T-helper 1 cell treated with Interleukin-12 subunit alpha and Interleukin-12 subunit beta and Interleukin-4 antibody, amounts not matched to agents 30 μg/mL and 1 μg/mL, for 36 hours (primary cell): ENCODE data around the gene C16orf86.
"Not testable (repeated sequence)": the region's sequence is repeated elsewhere in the genome, so short reads cannot be mapped to it uniquely, and the experiment has no call there.

Experiments
- H3K27ac Mint-ChIP-seq: one replicate; pipeline ENCODE4 v1.8.0; 2021; ENCODE audit warnings: mild to moderate bottlenecking, mixed read lengths
- H3K27me3 Mint-ChIP-seq: one replicate; pipeline ENCODE4 v1.8.0; 2021; ENCODE audit warnings: low read depth, mixed read lengths
- H3K36me3 Mint-ChIP-seq: one replicate; pipeline ENCODE4 v1.8.0; 2021; ENCODE audit warnings: low read depth, mixed read lengths
- H3K4me1 Mint-ChIP-seq: one replicate; pipeline ENCODE4 v1.8.0; 2021; ENCODE audit warnings: low read depth, mixed read lengths
- H3K4me3 Mint-ChIP-seq: one replicate; pipeline ENCODE4 v1.8.0; 2021; ENCODE audit warnings: mild to moderate bottlenecking, moderate library complexity, mixed read lengths
- H3K9me3 Mint-ChIP-seq: one replicate; pipeline ENCODE4 v1.8.0; 2021; ENCODE audit warnings: mixed read lengths

C16orf86 gene

DNA sequence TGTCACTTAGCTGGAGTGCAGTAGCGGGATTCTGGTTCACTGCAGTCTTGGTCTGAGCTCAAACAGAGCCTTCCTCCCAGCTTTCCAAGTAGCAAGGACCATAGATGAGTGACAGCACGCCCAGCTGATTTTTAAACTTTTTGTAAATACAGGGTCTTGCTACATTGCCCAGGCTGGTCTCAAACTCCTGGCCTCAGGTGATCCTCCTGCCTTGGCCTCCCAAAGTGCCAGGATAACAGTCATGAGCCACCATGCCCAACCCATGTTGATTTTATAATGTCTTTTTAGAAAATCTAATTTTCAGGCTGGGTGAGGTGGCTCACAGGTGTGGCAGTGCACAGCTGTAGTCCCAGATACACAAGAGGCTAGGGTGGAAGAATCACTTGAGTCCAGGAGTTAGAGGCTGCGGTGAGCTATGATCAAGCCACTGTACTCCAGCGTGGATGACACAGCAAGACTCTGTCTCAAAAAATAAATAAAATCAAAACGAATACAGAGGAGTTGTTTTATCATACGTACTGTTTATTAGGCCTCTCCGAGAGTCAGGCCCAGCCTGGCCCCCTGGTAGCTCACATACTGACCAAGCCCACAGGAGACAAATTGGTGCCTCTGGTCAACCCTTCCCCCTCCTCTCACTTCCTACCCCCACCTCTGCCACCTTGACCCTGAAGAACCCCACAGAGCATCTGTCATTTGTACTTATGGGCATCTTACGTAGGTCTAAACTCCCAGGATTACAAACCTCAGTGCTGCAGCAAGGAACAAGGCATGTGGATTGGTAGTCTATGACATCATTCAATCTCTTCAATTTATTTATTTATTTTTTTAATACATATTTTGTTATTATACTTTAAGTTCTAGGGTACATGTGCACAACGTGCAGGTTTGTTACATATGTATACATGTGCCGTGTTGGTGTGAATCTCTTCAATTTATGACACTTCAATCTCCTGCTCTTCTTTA, 13.6 kb downstream of the C16orf86 start:
- H3K9me3 Mint-ChIP-seq = no peaks in the 10 kb centered on the region
- peaks cover 5% of the 10 kb centered on the region for H3K36me3 Mint-ChIP-seq
- peaks cover 3% of the 10 kb centered on the region for H3K4me1 Mint-ChIP-seq
- no peak overlapping the region for H3K4me3 Mint-ChIP-seq
- no peaks in the 10 kb centered on the region for H3K27me3 Mint-ChIP-seq
- H3K27ac Mint-ChIP-seq = no peak overlapping the region

DNA sequence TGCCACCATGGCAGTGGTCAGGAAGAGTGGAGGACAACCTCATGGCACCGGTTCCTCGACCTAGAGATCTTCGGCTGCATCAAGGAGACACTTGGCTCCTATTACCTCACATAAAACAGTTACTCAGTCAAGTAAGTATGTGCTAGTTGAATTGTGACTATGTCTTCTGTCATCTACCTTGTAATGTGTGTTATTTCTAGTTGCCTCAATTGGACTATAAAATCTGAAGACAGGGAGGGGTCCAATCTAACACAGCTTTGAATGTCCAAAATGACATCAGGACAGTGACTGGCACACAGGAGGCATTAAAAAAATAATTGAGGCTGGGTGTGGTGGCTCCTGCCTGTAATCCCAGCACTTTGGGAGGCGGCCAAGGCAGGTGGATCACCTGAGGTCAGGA, 17.2 kb downstream of the C16orf86 start:
- no peaks in the 10 kb centered on the region for H3K27me3 Mint-ChIP-seq
- no peak overlapping the region for H3K27ac Mint-ChIP-seq
- no peak overlapping the region for H3K4me3 Mint-ChIP-seq
- H3K9me3 Mint-ChIP-seq = no peaks in the 10 kb centered on the region
- peaks cover 7% of the 10 kb centered on the region for H3K4me1 Mint-ChIP-seq
- peaks cover 5% of the 10 kb centered on the region for H3K36me3 Mint-ChIP-seq

DNA sequence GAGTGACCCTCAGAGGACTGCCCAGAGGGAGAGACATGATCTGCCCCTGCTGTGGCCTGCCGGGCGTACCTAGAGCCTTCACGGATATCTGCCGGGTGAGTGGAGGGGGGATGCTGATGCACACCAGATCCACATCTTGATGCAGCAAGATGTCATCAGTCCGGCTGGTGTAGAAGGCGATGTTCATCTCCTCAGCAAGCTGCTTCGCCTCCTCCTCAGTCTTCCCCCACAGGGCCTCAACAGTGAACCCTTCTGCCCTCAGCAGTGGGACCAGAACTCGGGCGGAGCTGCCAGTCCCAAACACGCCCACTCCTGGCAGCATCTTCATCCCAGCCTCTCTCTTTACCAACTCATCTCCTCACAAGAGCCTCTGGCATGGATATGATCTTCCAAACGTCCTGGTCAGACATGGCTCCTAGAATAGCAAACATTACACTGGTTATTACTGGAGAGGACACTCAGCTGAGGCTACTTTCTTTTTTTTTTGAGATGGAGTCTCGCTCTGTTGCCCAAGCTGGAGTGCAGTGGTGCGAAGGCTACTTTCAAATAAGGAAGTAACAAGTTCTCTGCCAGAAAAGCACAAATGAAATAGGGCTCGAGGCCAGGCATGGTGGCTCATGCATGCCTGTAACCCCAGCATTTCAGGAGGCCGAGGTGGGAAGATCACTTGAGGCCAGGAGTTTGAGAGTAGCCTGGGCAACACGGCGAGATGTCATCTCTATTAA, 18.9 kb downstream of the C16orf86 start:
- Mint-ChIP-seq H3K36me3 (peaks cover 5% of the 10 kb centered on the region), H3K4me1 (peaks cover 7% of the 10 kb centered on the region), H3K9me3 (no peaks in the 10 kb centered on the region), H3K27ac (peak overlapping the region; percentile 29), H3K4me3 (no peak overlapping the region), H3K27me3 (no peaks in the 10 kb centered on the region)

DNA sequence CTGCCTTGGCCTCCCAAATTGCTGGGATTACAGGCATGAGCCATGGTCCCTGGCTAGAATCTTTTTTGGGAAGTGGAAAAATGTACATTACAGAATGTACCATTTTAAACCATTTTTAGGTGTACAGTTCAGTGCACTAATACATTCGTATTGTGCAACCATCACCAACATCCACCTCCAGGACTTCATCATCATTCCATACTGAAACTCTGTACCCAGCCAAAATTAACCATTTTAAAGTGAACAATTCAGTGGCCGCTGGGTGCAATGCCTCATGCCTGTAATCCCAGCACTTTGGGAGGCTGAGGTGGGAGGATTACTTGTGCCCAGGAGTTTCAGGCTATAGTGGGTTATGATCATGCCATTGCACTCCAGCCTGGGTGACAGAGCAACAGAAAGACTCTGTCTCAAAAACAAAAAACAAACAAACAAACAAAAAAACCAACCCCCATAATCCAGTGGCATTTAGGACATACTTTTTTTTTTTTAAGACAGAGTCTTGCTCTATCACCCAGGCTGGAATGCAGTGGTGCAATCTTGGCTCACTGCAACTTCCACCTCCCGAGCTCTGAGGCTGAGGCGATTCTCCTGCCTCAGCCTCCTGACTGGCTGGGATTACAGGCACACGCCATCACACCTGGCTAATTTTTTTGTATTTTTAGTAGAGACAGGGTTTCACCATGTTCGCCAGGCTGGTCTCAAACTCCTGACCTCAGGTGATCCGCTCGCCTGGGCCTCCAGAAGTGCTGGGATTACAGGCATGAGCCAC, 27.1 kb downstream of the C16orf86 start:
- H3K4me3 Mint-ChIP-seq, H3K27me3 Mint-ChIP-seq, H3K36me3 Mint-ChIP-seq, H3K4me1 Mint-ChIP-seq, H3K9me3 Mint-ChIP-seq, H3K27ac Mint-ChIP-seq: not testable (repeated sequence)

DNA sequence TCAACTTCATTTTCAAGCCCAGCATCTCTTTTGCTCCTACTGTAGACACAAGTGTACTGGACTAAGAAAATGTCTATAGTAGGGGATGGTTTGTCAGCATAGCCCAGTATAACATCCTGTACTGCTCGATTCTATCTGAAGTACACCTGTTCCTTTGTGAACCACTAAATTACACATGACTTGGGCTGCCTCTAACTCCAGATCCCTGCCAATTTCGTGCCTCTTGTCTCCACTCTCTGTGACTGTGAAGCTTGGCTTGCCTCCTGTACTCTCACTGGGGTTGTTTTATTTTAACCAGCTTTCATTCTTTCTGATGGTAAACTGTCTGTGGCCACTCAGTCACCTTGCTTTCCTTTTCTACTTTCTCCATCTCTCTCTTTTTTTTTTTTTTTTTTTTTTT, 28.0 kb downstream of the C16orf86 start:
- Mint-ChIP-seq H3K27ac (no peak overlapping the region), H3K27me3 (no peaks in the 10 kb centered on the region), H3K4me3 (no peak overlapping the region), H3K9me3 (no peaks in the 10 kb centered on the region), H3K36me3 (peaks cover 9% of the 10 kb centered on the region), H3K4me1 (peaks cover 4% of the 10 kb centered on the region)

DNA sequence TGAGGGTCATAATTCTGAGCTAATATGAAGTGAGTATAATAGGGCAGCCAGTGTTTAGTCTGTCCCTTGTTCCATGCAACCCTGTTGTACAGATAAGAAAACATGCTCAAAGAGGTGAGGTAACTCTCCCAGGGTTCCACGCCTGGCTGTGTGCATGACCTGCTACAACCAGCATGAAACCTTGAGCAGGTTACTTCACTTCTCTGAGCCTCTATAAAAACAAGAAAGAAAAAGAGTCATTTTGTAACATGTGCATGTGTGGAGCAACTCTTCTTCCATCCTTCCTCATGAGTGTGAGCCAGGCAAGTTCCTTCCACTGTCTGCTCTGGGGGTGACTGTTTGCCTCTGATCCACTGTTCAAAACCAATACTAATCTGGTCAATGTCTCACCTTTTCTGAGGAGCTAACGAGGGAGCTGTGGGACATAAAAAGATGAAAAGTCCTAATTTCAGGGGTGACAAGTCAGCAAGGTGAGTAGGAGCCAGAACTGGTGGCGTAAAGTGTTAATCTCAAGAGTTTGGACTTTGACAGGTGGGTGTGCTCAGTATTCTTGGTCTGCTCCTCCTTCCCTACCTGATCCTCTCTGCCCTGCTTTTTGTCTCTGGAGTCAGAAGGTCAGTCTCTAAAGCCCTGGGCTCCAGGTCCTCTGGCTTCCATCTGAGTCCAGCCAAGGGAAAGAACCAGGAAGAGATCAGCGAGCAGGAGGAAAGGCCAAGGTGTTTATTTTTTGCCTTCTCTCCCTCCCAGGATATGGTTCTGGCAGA, 31.0 kb downstream of the C16orf86 start:
- no peaks in the 10 kb centered on the region for H3K9me3 Mint-ChIP-seq
- H3K36me3 Mint-ChIP-seq = peaks cover 9% of the 10 kb centered on the region
- no peak overlapping the region for H3K4me3 Mint-ChIP-seq
- H3K4me1 Mint-ChIP-seq = peaks cover 3% of the 10 kb centered on the region
- H3K27ac Mint-ChIP-seq = no peak overlapping the region
- H3K27me3 Mint-ChIP-seq = no peaks in the 10 kb centered on the region

DNA sequence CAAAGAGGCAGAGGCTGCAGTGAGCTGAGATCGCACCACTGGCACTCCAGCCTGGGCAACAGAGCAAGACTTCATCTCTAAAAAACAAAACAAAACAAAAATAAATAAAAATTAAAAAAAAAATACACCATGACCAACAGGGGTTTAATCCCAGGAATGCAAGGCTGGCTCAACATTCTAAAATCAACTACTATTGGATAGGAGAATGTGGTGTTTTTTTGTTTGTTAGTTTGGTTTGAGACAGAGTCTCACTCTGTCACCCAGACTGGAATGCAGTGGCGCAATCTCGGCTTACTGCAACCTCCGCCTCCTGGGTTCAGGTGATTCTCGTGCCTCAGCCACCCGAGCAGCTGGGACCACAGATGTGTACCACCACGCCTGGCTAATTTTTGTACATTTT, 32.7 kb downstream of the C16orf86 start:
- no peak overlapping the region for H3K4me3 Mint-ChIP-seq
- H3K27ac Mint-ChIP-seq = no peak overlapping the region
- H3K4me1 Mint-ChIP-seq = peaks cover 16% of the 10 kb centered on the region
- H3K36me3 Mint-ChIP-seq = peaks cover 9% of the 10 kb centered on the region
- H3K9me3 Mint-ChIP-seq = no peaks in the 10 kb centered on the region
- H3K27me3 Mint-ChIP-seq = no peaks in the 10 kb centered on the region

DNA sequence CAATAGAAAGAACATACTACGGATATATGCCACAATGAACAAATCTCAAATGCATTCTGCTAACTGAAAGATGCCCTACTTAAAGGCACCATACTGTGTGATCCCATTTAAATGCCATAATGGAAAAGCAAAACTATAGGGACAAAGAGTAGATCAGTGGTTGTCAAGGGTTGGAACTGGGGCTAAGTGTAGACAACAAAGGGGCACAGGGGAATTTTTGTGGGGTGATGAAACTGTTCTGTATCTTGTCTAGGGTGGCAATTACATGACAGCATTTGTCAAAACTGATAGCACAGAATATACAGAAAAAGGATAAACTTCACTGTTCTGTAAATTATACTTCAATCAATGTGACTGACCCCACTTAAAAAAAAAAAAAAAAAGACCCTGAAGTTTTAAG, 34.8 kb downstream of the C16orf86 start:
- Mint-ChIP-seq H3K4me3 (no peak overlapping the region), H3K4me1 (peaks cover 16% of the 10 kb centered on the region), H3K9me3 (no peaks in the 10 kb centered on the region), H3K36me3 (peaks cover 11% of the 10 kb centered on the region), H3K27me3 (no peaks in the 10 kb centered on the region), H3K27ac (no peak overlapping the region)

DNA sequence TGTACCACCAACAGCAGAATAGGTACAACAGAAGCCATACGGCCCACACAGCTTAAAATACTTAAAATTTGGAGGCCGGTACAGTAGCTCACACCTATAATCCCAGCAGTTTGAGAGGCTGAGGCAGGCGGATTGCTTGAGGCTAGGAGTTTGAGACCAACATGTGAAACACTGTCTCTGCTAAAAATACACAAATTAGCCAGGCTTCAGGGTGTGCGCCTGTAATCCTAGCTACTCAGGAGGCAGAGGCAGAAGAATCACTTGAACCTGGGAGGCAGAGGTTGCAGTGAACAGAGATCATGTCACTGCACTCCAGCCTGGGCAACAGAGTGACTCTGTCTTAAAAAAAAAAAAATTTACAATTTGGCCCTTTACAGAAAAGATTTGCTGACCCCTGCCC, 35.5 kb downstream of the C16orf86 start:
- no peak overlapping the region for H3K27ac Mint-ChIP-seq
- H3K9me3 Mint-ChIP-seq = no peaks in the 10 kb centered on the region
- H3K36me3 Mint-ChIP-seq = peaks cover 11% of the 10 kb centered on the region
- H3K4me1 Mint-ChIP-seq = peaks cover 13% of the 10 kb centered on the region
- no peak overlapping the region for H3K4me3 Mint-ChIP-seq
- no peaks in the 10 kb centered on the region for H3K27me3 Mint-ChIP-seq

DNA sequence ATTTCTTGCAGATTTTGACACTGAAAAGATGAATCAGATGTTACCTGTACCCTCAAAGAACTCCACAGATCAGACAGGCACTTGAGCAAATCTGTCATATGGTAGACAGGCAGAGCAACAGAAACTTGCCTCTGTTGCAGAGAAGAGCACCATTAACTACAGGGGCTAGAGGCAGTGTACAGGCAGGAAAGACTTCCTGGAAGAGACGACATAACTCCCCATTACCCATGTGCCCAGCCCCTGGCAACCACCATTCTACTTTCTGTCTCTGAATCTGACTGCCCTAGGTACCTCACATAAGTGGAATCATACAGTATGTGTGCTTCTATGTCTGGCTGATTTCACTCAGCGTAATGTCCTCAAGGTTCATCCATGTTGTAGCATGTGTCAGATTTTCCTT, 37.0 kb downstream of the C16orf86 start:
- Mint-ChIP-seq H3K4me3 (peak overlapping the region; percentile 6), H3K27ac (peak overlapping the region; percentile 82), H3K9me3 (no peaks in the 10 kb centered on the region), H3K27me3 (no peaks in the 10 kb centered on the region), H3K4me1 (peaks cover 13% of the 10 kb centered on the region), H3K36me3 (peaks cover 3% of the 10 kb centered on the region)

DNA sequence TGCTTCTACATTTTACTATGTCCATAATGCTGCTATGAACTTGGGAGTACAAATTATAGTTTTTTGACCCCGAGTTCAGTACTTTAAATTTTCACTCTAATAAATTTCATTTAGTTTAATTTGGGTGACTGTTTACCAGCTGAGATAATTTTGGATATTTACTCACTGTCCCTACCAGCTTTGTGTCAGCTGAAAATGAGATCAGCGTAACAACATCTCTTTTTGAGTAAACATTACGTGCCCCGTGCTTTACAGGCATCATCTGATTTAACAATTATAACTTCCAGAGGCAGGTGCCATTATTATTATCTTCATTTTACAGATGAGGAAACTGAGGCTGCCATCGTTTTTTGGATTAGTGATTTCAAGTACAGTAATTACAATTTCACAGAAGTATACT, 37.5 kb downstream of the C16orf86 start:
- peak overlapping the region; percentile 82 for H3K27ac Mint-ChIP-seq
- no peaks in the 10 kb centered on the region for H3K9me3 Mint-ChIP-seq
- peaks cover 2% of the 10 kb centered on the region for H3K36me3 Mint-ChIP-seq
- no peak overlapping the region for H3K4me3 Mint-ChIP-seq
- H3K4me1 Mint-ChIP-seq = peaks cover 13% of the 10 kb centered on the region
- H3K27me3 Mint-ChIP-seq = no peaks in the 10 kb centered on the region

DNA sequence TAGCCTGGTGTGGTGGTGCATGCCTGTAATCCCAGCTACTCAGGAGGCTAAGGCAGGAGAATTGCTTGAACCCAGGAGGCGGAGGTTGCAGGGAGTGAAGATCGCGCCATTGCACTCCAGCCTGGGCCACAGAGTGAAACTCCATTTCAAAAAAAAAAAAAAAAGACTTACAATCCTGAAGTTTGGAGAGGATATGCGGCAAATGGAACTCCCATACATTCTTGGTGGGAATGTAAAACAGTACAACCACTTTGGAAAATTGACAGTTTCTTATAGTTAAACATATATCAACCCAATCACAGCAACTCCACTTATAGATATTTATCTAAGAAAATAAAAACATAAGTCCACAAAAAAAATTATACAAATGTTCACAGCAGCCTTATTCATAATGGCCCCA, 40.6 kb downstream of the C16orf86 start:
- Mint-ChIP-seq H3K9me3 (no peaks in the 10 kb centered on the region), H3K4me1 (peaks cover 15% of the 10 kb centered on the region), H3K27me3 (no peaks in the 10 kb centered on the region), H3K4me3 (no peak overlapping the region), H3K36me3 (peaks cover 2% of the 10 kb centered on the region), H3K27ac (no peak overlapping the region)

DNA sequence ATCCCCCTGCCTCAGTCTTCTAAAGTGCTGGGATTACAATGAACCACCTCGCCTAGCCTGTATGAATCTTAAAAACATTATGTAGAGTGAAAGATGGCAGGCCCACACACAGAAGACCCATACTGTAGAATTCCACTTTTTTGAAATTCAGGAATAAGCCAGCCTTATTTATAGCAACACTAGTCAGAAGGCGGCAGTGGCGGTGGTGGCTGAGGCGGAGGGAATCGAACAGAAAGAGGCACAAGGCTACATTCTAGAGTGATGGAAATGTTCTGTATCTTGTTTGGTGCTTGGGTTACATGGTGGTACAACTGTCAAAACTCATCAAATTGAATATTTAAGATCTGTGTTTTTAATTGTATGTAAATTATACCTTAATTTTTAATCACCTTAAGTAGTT, 41.2 kb downstream of the C16orf86 start:
- Mint-ChIP-seq H3K4me3 (no peak overlapping the region), H3K27ac (no peak overlapping the region), H3K9me3 (no peaks in the 10 kb centered on the region), H3K36me3 (peaks cover 2% of the 10 kb centered on the region), H3K4me1 (peaks cover 15% of the 10 kb centered on the region), H3K27me3 (no peaks in the 10 kb centered on the region)

DNA sequence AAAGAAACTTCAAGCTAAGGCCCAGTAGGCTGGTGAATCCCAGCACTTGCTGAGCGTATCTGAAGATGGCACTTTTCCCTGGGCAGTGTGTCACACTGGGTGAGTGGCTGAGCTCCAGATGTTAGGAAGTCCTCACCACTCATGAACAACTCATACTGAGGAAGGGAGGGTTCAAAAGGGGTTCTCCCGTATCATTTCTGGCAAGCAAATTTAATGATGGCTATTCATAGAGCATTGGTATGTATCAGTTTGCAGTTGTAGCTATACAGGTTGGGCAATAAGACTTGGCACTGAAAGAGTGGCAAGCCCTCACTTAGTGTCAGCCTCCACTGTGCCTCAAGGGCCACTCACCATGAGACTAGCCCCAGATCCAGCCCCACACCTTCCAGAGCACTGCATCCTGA, 41.8 kb downstream of the C16orf86 start:
- H3K36me3 Mint-ChIP-seq = peaks cover 2% of the 10 kb centered on the region
- no peaks in the 10 kb centered on the region for H3K9me3 Mint-ChIP-seq
- H3K27me3 Mint-ChIP-seq = no peaks in the 10 kb centered on the region
- no peak overlapping the region for H3K27ac Mint-ChIP-seq
- peaks cover 11% of the 10 kb centered on the region for H3K4me1 Mint-ChIP-seq
- no peak overlapping the region for H3K4me3 Mint-ChIP-seq
